Pons (tissue), 1 donor: Measurements from ENCODE around the gene ABCC3.

Source experiments
- DNase-seq: peaks from one replicate; pipeline ENCODE4 v3.0.0-alpha.2; 2016; ENCODE audit warnings: low spot score

The ABCC3 gene

GRCh38 chr17:50684612-50685333 is 50.1 kb downstream of the ABCC3 start:
- no peak for DNase-seq

- no peak for DNase-seq
Measured at GRCh38 chr17:50685334-50685665, 50.6 kb downstream of the ABCC3 start.

- DNase-seq = no peak
Measured at GRCh38 chr17:50685691-50686493, 51.2 kb downstream of the ABCC3 start.

- no peak for DNase-seq
Measured at GRCh38 chr17:50686494-50687199, 52.0 kb downstream of the ABCC3 start.

GRCh38 chr17:50687200-50688066 is 52.8 kb downstream of the ABCC3 start:
- DNase-seq = no peak

GRCh38 chr17:50688245-50688644 is 53.6 kb downstream of the ABCC3 start:
- DNase-seq = no peak

GRCh38 chr17:50689251-50689650 is 54.6 kb downstream of the ABCC3 start:
- DNase-seq = no peak

- peak; percentile 85 for DNase-seq
Measured at GRCh38 chr17:50689956-50690886, 55.5 kb downstream of the ABCC3 start.

GRCh38 chr17:50690887-50691549 is 56.3 kb downstream of the ABCC3 start:
- DNase-seq = no peak

- DNase-seq = no peak
Measured at GRCh38 chr17:50691550-50692447, 57.1 kb downstream of the ABCC3 start.

GRCh38 chr17:50692448-50693035 is 57.9 kb downstream of the ABCC3 start:
- no peak for DNase-seq

GRCh38 chr17:50693036-50693682 is 58.5 kb downstream of the ABCC3 start:
- DNase-seq = no peak

- no peak for DNase-seq
Measured at GRCh38 chr17:50696365-50696879, 61.7 kb downstream of the ABCC3 start.

GRCh38 chr17:50697062-50697461 is 62.4 kb downstream of the ABCC3 start:
- DNase-seq = no peak

GRCh38 chr17:50697663-50698272 is 63.1 kb downstream of the ABCC3 start:
- DNase-seq = no peak

GRCh38 chr17:50699410-50699809 is 64.7 kb downstream of the ABCC3 start:
- DNase-seq = no peak

- DNase-seq = no peak
Measured at GRCh38 chr17:50703162-50703561, 68.5 kb downstream of the ABCC3 start.
